Activated naive CD4-positive, alpha-beta T cell treated with anti-CD3 and anti-CD28 coated beads for 36 hours (primary cell): Measurements from ENCODE around the gene GLDN. TPM values are rescaled to one million over a fixed set of nuclear protein-coding genes. Genes with fewer than 3 reads are reported as not detected.

Experiments
- CTCF ChIA-PET: fragments of 350-600 bp; sonication (Branson Sonifier 250); formaldehyde crosslinking; loops from one replicate; lab custom pipeline; 2021; ENCODE audit warnings: antibody characterized with exemption; lab: Charles Lee
- DNase-seq: peaks from one replicate; pipeline ENCODE4 v3.0.0-alpha.2; 2020
- H3K27ac Mint-ChIP-seq: one replicate; pipeline ENCODE4 v1.8.0; 2021; ENCODE audit warnings: mild to moderate bottlenecking, mixed read lengths
- H3K27me3 Mint-ChIP-seq: one replicate; pipeline ENCODE4 v1.8.0; 2021; ENCODE audit warnings: low read depth, mixed read lengths
- H3K36me3 Mint-ChIP-seq: one replicate; pipeline ENCODE4 v1.8.0; 2021; ENCODE audit warnings: low read depth, mixed read lengths
- H3K4me1 Mint-ChIP-seq: one replicate; pipeline ENCODE4 v1.8.0; 2021; ENCODE audit warnings: low read depth, mixed read lengths
- H3K4me3 Mint-ChIP-seq: one replicate; pipeline ENCODE4 v1.8.0; 2021; ENCODE audit warnings: mild to moderate bottlenecking, moderate library complexity, mixed read lengths
- H3K9me3 Mint-ChIP-seq: one replicate; pipeline ENCODE4 v1.8.0; 2021; ENCODE audit warnings: mixed read lengths
- intact Hi-C: fragments of 100-400 bp; cut with micrococcal nuclease; formaldehyde crosslinking; loops from one replicate; pipeline ENCODE4 v1.15.1; 2023
- total RNA-seq, 2 experiments: library from RNA; stranded (reverse); gene quantifications; one replicate each; pipeline ENCODE4 v1.2.3, GENCODE V29; 2021

The GLDN gene
- total RNA-seq, 2 experiments from 2014 or later: not detected

GRCh38 chr15:51328926-51329325 lies 12.5 kb upstream of the GLDN start:
- no peaks in the 10 kb centered on the region for H3K9me3 Mint-ChIP-seq
- intact Hi-C loops: no loop called here
- H3K27ac Mint-ChIP-seq: no peak overlapping the region
- H3K4me3 Mint-ChIP-seq: no peak overlapping the region
- CTCF ChIA-PET: no interaction called here
- H3K27me3 Mint-ChIP-seq: peaks cover 2% of the 10 kb centered on the region
- DNase-seq: no peak
- no peaks in the 10 kb centered on the region for H3K4me1 Mint-ChIP-seq
- no peaks in the 10 kb centered on the region for H3K36me3 Mint-ChIP-seq

- Mint-ChIP-seq H3K9me3 (no peaks in the 10 kb centered on the region), H3K36me3 (no peaks in the 10 kb centered on the region), H3K27me3 (peaks cover 5% of the 10 kb centered on the region), H3K27ac (no peak overlapping the region), H3K4me1 (no peaks in the 10 kb centered on the region), H3K4me3 (no peak overlapping the region)
- DNase-seq: no peak
- CTCF ChIA-PET: no interaction called here
- intact Hi-C loops: no loop called here
Observed at GRCh38 chr15:51331141-51331540, 10.3 kb upstream of the GLDN start.

- no peaks in the 10 kb centered on the region for H3K36me3 Mint-ChIP-seq
- no peak overlapping the region for H3K27ac Mint-ChIP-seq
- DNase-seq: no peak
- H3K9me3 Mint-ChIP-seq: no peaks in the 10 kb centered on the region
- no peaks in the 10 kb centered on the region for H3K4me1 Mint-ChIP-seq
- intact Hi-C loops: no loop called here
- no peak overlapping the region for H3K4me3 Mint-ChIP-seq
- CTCF ChIA-PET: no interaction called here
- H3K27me3 Mint-ChIP-seq: peaks cover 5% of the 10 kb centered on the region
Observed at GRCh38 chr15:51332206-51333147, 9.0 kb upstream of the GLDN start.

- DNase-seq: no peak
- Mint-ChIP-seq H3K36me3 (no peaks in the 10 kb centered on the region), H3K9me3 (no peaks in the 10 kb centered on the region), H3K4me3 (no peak overlapping the region), H3K4me1 (no peaks in the 10 kb centered on the region), H3K27me3 (peaks cover 6% of the 10 kb centered on the region), H3K27ac (no peak overlapping the region)
- intact Hi-C loops: no loop called here
- CTCF ChIA-PET: interaction anchor here (0.6 kb wide), 1 partner anchor 1484 kb away, joined by 4 read pairs; no protein-coding TSS in a partner anchor
Observed at GRCh38 chr15:51333571-51333970, 7.9 kb upstream of the GLDN start.

GRCh38 chr15:51334011-51334451 lies 7.4 kb upstream of the GLDN start:
- Mint-ChIP-seq H3K9me3 (no peaks in the 10 kb centered on the region), H3K4me1 (no peaks in the 10 kb centered on the region), H3K27me3 (peaks cover 6% of the 10 kb centered on the region), H3K4me3 (no peak overlapping the region), H3K36me3 (no peaks in the 10 kb centered on the region), H3K27ac (no peak overlapping the region)
- intact Hi-C loops: no loop called here
- CTCF ChIA-PET: no interaction called here
- no peak for DNase-seq

- Mint-ChIP-seq H3K9me3 (no peaks in the 10 kb centered on the region), H3K27me3 (peaks cover 9% of the 10 kb centered on the region), H3K36me3 (no peaks in the 10 kb centered on the region), H3K4me1 (no peaks in the 10 kb centered on the region), H3K4me3 (no peak overlapping the region), H3K27ac (no peak overlapping the region)
- CTCF ChIA-PET: no interaction called here
- intact Hi-C loops: no loop called here
- DNase-seq: no peak
Observed at GRCh38 chr15:51335087-51335486, 6.4 kb upstream of the GLDN start.

GRCh38 chr15:51335538-51336410 lies 5.7 kb upstream of the GLDN start:
- peaks cover 14% of the 10 kb centered on the region for H3K27me3 Mint-ChIP-seq
- no peak overlapping the region for H3K4me3 Mint-ChIP-seq
- intact Hi-C loops: no loop called here
- no peaks in the 10 kb centered on the region for H3K4me1 Mint-ChIP-seq
- no peaks in the 10 kb centered on the region for H3K36me3 Mint-ChIP-seq
- no peak for DNase-seq
- CTCF ChIA-PET: no interaction called here
- no peaks in the 10 kb centered on the region for H3K9me3 Mint-ChIP-seq
- no peak overlapping the region for H3K27ac Mint-ChIP-seq

- DNase-seq: no peak
- H3K4me1 Mint-ChIP-seq: no peaks in the 10 kb centered on the region
- CTCF ChIA-PET: no interaction called here
- H3K36me3 Mint-ChIP-seq: no peaks in the 10 kb centered on the region
- peaks cover 28% of the 10 kb centered on the region for H3K27me3 Mint-ChIP-seq
- intact Hi-C loops: no loop called here
- H3K4me3 Mint-ChIP-seq: no peak within 1 kb of the TSS
- no peak within 1 kb of the TSS for H3K27ac Mint-ChIP-seq
- no peaks in the 10 kb centered on the region for H3K9me3 Mint-ChIP-seq
Observed at GRCh38 chr15:51338496-51338895, 3.0 kb upstream of the GLDN start, which contains the start of gene CYP19A1. Gene CYP19A1 (minus strand): TSS chr15:51338596. CDS start chr15:51242912, 95,684 bp downstream.

- Mint-ChIP-seq H3K27me3 (peaks cover 24% of the 10 kb centered on the region), H3K27ac (no peak overlapping the region), H3K4me3 (no peak overlapping the region), H3K4me1 (no peaks in the 10 kb centered on the region), H3K9me3 (no peaks in the 10 kb centered on the region), H3K36me3 (no peaks in the 10 kb centered on the region)
- intact Hi-C loops: no loop called here
- CTCF ChIA-PET: no interaction called here
- DNase-seq: no peak
Observed at GRCh38 chr15:51342227-51342999, 958 bp downstream of the GLDN start.

- CTCF ChIA-PET: no interaction called here
- no peak overlapping the region for H3K27ac Mint-ChIP-seq
- peaks cover 22% of the 10 kb centered on the region for H3K27me3 Mint-ChIP-seq
- no peak for DNase-seq
- H3K9me3 Mint-ChIP-seq: no peaks in the 10 kb centered on the region
- intact Hi-C loops: no loop called here
- no peaks in the 10 kb centered on the region for H3K4me1 Mint-ChIP-seq
- no peak overlapping the region for H3K4me3 Mint-ChIP-seq
- H3K36me3 Mint-ChIP-seq: no peaks in the 10 kb centered on the region
Observed at GRCh38 chr15:51343466-51343865, 2.0 kb downstream of the GLDN start.

- Mint-ChIP-seq H3K4me3 (no peak overlapping the region), H3K36me3 (no peaks in the 10 kb centered on the region), H3K27me3 (peaks cover 13% of the 10 kb centered on the region), H3K4me1 (no peaks in the 10 kb centered on the region), H3K9me3 (no peaks in the 10 kb centered on the region), H3K27ac (no peak overlapping the region)
- no peak for DNase-seq
- intact Hi-C loops: no loop called here
- CTCF ChIA-PET: no interaction called here
Observed at GRCh38 chr15:51346136-51346535, 4.7 kb downstream of the GLDN start.

GRCh38 chr15:51348688-51349087 lies 7.2 kb downstream of the GLDN start:
- CTCF ChIA-PET: no interaction called here
- Mint-ChIP-seq H3K4me3 (no peak overlapping the region), H3K9me3 (no peaks in the 10 kb centered on the region), H3K4me1 (no peaks in the 10 kb centered on the region), H3K27me3 (peaks cover 13% of the 10 kb centered on the region), H3K27ac (no peak overlapping the region), H3K36me3 (no peaks in the 10 kb centered on the region)
- DNase-seq: no peak
- intact Hi-C loops: no loop called here
